Endothelial cell (in vitro differentiated cells): ENCODE data around the gene ZNF846. TPM values are rescaled to one million over a fixed set of nuclear protein-coding genes. Genes with fewer than 3 reads are reported as not detected.
A peak's percentile ranks its signal among the peaks of the same experiment; 100 is the strongest.

Experiments
- DNase-seq: peaks from one replicate; pipeline ENCODE4 v3.0.0; 2021; ENCODE audit warnings: low spot score
- H3K27ac Mint-ChIP-seq: one replicate; pipeline ENCODE4 v1.8.0; 2021; ENCODE audit warnings: mixed read lengths, inconsistent platforms; ENCODE audit not compliant: unreplicated experiment
- H3K27me3 Mint-ChIP-seq: one replicate; pipeline ENCODE4 v1.8.0; 2021; ENCODE audit warnings: mild to moderate bottlenecking, moderate library complexity, mixed read lengths, inconsistent platforms; ENCODE audit not compliant: unreplicated experiment
- H3K36me3 Mint-ChIP-seq: one replicate; pipeline ENCODE4 v1.8.0; 2021; ENCODE audit warnings: mild to moderate bottlenecking, low read depth, mixed read lengths, inconsistent platforms; ENCODE audit not compliant: unreplicated experiment
- H3K4me1 Mint-ChIP-seq: one replicate; pipeline ENCODE4 v1.8.0; 2021; ENCODE audit warnings: mild to moderate bottlenecking, mixed read lengths, inconsistent platforms; ENCODE audit not compliant: unreplicated experiment
- H3K4me3 Mint-ChIP-seq: one replicate; pipeline ENCODE4 v1.8.0; 2021; ENCODE audit warnings: mild to moderate bottlenecking, mixed read lengths, inconsistent platforms; ENCODE audit not compliant: unreplicated experiment
- H3K9me3 Mint-ChIP-seq: one replicate; pipeline ENCODE4 v1.8.0; 2021; ENCODE audit warnings: mixed read lengths, inconsistent platforms; ENCODE audit not compliant: unreplicated experiment
- total RNA-seq: library from RNA; stranded (reverse); fragmentation: NEBNext Ultra II Directional; extraction: Animal tissue kit (Norgen Biotek cat#: 25700); gene quantifications from one replicate; pipeline ENCODE4 v1.2.1, GENCODE V29; 2021; ENCODE audit not compliant: unreplicated experiment
- TF ChIP-seq, protein P1 (sequence below): fragments of 200-600 bp; sonication (generic); IDR thresholded peaks from one replicate; pipeline ENCODE4 v1.5.0; 2021; ENCODE audit warnings: antibody characterized with exemption; ENCODE audit not compliant: unreplicated experiment

The ZNF846 gene
- total RNA-seq, 1 donor from 2014 or later, result 17.6 TPM

- no peaks in the 10 kb centered on the region for H3K4me1 Mint-ChIP-seq
- H3K4me3 Mint-ChIP-seq, result peak overlapping the region; percentile 62
- H3K36me3 Mint-ChIP-seq, result peaks cover 78% of the 10 kb centered on the region
- H3K27me3 Mint-ChIP-seq, result no peaks in the 10 kb centered on the region
- H3K27ac Mint-ChIP-seq, result no peak overlapping the region
- TF ChIP-seq, protein P1, sequence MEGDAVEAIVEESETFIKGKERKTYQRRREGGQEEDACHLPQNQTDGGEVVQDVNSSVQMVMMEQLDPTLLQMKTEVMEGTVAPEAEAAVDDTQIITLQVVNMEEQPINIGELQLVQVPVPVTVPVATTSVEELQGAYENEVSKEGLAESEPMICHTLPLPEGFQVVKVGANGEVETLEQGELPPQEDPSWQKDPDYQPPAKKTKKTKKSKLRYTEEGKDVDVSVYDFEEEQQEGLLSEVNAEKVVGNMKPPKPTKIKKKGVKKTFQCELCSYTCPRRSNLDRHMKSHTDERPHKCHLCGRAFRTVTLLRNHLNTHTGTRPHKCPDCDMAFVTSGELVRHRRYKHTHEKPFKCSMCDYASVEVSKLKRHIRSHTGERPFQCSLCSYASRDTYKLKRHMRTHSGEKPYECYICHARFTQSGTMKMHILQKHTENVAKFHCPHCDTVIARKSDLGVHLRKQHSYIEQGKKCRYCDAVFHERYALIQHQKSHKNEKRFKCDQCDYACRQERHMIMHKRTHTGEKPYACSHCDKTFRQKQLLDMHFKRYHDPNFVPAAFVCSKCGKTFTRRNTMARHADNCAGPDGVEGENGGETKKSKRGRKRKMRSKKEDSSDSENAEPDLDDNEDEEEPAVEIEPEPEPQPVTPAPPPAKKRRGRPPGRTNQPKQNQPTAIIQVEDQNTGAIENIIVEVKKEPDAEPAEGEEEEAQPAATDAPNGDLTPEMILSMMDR, result no peak
- no peak for DNase-seq
- peaks cover 32% of the 10 kb centered on the region for H3K9me3 Mint-ChIP-seq
Observed at GRCh38 chr19:9757544-9758501, 10.7 kb downstream of the ZNF846 start.

- Mint-ChIP-seq H3K27ac (no peak overlapping the region), H3K36me3 (peaks cover 35% of the 10 kb centered on the region), H3K4me1 (no peaks in the 10 kb centered on the region), H3K4me3 (peak overlapping the region; percentile 38), H3K27me3 (no peaks in the 10 kb centered on the region), H3K9me3 (peaks cover 22% of the 10 kb centered on the region)
- DNase-seq, result no peak
- TF ChIP-seq, protein P1, result no peak
Observed at GRCh38 chr19:9752701-9753443, 15.7 kb downstream of the ZNF846 start.

- TF ChIP-seq, protein P1, result no peak
- H3K4me1 Mint-ChIP-seq, result no peaks in the 10 kb centered on the region
- no peak overlapping the region for H3K4me3 Mint-ChIP-seq
- H3K36me3 Mint-ChIP-seq, result peaks cover 22% of the 10 kb centered on the region
- DNase-seq, result no peak
- H3K27ac Mint-ChIP-seq, result no peak overlapping the region
- no peaks in the 10 kb centered on the region for H3K27me3 Mint-ChIP-seq
- H3K9me3 Mint-ChIP-seq, result peaks cover 14% of the 10 kb centered on the region
Observed at GRCh38 chr19:9751446-9751845, 17.1 kb downstream of the ZNF846 start.

DNA sequence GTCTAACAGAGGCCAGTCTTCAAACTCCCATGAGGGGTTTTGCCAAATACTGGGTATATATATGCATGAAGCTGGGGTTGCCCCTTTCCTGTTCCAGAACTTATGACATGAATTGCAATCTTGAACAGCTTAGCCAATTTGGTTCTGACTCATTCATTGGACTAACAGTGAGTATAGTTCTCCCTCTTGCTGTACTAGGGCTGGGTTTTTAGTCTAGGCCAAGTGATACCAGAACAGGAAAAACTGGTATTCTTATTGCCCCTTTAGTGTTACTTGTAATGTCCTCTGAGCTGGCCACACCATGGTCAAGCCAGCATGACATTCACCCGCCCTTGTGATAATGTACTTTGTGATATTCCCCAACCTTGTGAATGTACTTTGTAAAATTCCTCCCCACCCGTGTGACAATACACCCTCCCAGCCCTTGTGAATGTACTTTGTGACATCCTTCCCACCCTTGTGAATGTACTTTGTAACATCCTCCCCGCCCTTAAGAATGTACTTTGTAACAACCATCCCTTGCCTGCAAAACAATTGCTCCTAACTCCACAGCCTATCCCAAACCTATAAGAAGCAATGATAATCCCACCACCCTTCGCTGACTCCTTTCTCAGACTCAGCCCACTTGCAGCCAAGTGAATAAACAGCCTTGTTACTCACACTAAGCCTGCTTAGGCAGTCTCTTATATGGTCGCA is 26.9 kb downstream of the ZNF846 start:
- Mint-ChIP-seq H3K27ac (no peak overlapping the region), H3K36me3 (peaks cover 11% of the 10 kb centered on the region), H3K4me3 (no peak overlapping the region), H3K9me3 (peaks cover 5% of the 10 kb centered on the region), H3K27me3 (peaks cover 3% of the 10 kb centered on the region), H3K4me1 (no peaks in the 10 kb centered on the region)
- TF ChIP-seq, protein P1, result no peak
- no peak for DNase-seq
